Sigmoid colon (tissue), 3 donors: ENCODE measurements around the gene SLC9A3.

ENCODE experiments used
- CTCF ChIP-seq, 4 experiments: fragments of 450-650 bp in 3 of 4; fragments of 200-600 bp in 1 of 4; IDR thresholded peaks; one replicate each; pipeline ENCODE4 v1.5.1; 2016 to 2019; ENCODE audit warnings: antibody characterized with exemption in 4 of 4, mild to moderate bottlenecking in 3 of 4, moderate library complexity in 2 of 4
- POLR2A ChIP-seq, 2 donors: fragments of 450-650 bp; IDR thresholded peaks; one replicate each; pipeline ENCODE4 v1.6.1; 2016; ENCODE audit warnings: antibody characterized with exemption in 2 of 2, mild to moderate bottlenecking in 2 of 2, moderate library complexity in 2 of 2

GRCh38 chr5:537098-537497 lies 12.8 kb upstream of the SLC9A3 start:
- no peak for TF ChIP-seq CTCF (IDR thresholded peaks at IDR 0.05)
- TF ChIP-seq POLR2A (IDR thresholded peaks at IDR 0.05) = no peak
